NK-92 (cell line): ENCODE measurements around the gene MORN1.

ENCODE experiments used
- DNase-seq: peaks from one replicate; lab custom pipeline; 2025; ENCODE audit not compliant: unreplicated experiment; lab: John Stamatoyannopoulos, UW

The MORN1 gene

DNA sequence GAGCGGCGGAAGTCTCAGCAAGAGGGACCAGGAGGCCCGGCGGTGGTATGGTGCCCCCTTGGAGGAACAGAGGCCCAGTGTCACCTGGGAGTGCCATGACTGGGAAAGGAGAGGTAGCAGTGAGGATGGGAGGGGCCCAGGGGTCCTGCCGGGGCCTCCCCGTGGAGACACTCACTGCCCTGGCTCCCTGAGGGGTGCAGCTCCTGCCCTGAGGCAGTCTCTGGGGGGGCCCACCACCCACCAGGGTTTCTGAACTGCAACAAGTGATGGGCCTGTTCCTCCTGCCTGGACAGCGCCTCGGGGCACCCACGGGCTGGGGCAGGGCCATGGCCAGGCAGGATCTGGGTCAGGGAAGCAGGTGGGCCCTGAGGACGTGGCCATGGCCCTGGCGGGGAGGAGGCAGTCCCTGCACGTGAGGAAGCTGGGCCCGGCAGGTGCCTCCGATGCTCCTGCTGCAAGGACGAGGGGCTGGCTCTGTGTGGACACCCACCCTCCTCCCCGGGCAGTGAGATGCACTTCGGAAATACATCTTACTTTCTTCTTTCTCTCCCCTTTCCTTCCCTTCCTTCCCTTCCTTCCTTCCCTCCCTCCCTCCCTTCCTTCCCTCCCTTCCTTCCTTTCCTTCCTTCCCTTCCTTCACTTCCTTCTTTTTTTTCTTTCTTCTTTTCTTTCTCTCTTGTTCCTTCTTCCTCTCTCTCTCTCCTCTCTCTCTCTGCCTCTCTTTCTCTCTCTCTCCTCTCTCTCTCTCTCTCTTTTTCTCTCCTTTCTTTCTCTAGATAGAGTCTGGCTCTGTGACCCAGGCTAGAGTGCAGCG, 66.6 kb downstream of the MORN1 start:
- DNase-seq: no peak

DNA sequence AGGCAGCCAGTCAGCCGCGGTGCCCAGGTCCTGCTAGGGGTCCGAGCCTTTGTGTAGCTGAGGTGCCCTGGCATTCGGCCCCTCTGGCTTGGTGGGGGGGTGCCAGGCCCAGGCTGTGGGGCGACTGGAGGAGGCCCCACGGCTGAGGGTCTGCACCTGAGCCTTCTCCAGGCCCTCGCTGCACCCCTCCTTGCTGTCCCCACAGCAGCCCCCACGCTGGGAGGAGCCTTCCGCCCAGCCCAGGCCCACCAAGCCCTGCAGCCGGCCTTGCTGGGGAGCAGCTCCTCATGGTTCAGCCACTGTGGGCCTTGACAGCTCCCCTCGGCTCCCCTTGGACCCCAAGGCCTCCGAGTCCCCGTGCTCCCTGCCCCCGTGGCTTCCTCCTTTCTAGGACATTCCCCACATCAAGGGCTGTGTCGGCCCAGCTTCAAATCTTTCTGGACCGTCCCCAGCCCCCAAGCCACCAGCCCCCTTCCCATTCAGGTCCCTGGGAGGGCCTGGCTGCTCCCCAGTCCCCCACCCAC, 67.8 kb downstream of the MORN1 start:
- DNase-seq: no peak

DNA sequence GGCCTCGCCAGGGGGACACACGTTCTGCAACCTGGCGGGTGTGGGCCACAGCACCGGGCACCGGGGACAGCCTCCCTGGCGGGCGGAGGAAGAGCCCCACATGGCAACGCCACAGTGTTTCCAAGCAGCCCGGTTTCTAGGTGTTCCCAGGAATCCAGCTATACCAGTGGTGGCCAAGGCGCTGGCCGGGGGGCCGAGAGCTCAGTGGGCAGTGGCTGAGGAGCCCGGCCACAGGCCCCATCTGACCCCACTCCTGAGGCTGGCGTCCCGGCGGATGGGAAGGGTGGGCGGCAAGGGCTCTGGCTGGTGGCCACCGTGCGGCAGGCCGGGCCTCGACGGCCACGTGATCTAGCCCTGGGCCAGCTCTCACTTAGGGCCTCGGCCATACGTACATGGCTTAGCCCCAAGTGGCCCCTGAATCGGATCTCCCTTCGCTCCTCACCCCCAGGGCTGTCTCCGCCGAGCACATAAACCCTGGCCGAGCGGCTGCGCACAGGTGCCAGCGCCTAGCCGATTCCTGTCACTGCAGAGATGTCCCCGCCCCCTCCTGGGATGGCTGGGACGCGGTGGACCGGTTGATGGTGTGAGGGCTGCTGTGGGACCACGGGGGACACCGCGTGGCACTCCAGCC, 68.7 kb downstream of the MORN1 start:
- no peak for DNase-seq

DNA sequence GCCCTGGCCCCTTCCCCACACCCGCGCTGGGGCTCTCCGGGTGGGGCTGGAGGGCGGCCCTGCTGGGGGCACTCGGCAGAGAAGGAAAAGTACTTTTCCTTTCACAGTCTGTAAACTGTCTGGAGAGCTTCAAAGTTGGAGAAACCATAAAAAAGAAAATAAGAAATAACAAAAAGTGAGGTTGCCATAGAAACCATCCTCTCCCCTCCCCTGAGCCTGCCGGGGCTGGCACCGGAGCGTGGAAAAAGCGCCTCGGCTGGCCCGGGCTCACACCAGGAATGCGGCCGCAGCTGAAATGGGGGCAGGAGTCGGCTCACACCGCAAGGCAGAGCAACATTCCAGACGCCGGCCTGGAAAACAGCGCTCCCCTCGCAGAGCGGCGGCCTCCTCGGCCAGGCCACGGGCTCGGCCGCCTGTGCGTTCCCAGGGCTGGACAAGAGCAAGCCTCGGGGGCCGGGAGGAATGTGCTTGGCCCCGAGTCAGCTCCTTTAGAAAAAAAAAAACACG, 69.2 kb downstream of the MORN1 start:
- no peak for DNase-seq

DNA sequence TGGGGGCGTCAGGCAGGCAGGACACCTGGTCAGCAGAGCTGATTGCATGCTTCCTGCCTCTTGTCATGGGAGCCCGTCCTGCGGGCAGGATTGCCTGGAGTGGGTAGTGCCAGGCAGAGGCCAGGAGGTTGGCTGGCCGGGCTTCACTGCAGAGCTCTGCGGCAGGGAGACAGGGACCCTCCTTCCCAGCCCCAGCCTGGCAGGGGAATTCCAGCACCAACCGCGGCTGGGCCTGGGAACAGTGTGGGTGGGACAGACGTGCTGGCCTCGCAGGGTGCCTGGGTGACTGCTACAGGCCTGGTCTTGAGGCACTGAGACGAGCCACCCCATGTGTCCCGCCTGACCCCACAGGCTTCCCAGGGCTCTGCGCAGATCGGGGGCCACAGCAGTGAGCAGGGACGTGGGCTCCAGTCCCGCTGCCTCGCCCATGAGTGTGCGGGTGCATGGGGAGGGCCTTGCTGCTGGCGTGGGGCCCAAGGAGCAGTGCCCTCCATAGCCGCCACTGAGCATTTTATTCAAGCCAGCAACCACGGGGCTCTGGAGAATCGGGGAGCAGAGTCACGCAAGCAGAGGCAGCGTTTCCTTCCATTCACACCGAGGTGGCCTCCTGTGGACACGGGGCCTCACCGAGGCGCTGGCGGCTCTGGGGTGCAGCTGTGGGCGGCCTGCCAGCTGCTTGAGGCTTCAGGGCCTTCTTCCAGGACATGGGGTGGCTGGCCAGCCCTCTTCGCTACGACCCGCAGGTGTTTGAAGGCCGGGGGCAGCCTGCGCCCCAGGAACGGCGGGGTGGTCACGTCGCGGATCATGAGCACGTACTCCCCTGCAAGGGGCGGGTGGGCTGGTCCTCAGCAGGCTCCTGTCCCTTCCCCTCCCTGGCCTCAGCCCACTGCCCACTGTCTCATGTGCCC, 70.3 kb downstream of the MORN1 start:
- DNase-seq: no peak

DNA sequence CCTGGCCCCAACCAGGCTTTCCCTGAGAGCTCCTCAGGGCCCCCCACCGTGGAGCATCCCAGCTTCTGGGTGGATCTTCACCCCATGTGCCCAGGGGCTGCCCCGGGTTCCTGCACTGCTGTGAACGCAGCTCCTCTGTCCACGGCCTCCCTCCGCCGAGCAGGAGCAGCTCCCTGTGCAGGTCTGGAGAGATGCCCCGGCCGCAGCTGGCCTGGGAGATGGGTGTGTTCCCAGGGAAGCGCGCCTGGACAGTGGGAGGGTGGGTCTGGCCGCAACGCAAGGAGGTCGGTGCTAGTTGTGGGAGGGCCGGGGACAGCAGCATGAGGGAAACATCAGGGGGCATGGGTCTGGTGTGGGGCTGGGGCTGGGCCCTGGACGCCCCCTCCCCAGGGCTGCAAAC, 71.3 kb downstream of the MORN1 start:
- DNase-seq: no peak

DNA sequence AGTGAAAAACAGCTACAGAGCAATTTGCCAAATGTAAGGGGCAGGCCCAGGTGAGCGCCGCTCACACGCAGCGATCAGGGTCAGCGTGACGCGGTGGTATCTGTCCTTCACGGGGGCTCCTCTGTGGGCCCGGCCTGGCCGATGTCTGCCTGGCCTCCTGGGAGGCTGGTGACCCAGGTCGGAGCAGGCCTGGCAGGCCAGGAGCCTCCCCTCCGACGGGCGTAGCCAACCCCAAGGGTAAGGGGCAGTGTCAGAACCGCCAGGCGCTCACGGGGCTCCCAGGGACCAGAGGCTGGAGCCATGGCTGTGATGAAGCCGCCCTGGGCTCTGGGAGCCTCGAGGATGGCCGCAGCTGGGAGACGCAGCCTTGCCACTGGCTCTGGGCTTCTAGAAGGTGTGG, 72.1 kb downstream of the MORN1 start:
- DNase-seq: no peak

DNA sequence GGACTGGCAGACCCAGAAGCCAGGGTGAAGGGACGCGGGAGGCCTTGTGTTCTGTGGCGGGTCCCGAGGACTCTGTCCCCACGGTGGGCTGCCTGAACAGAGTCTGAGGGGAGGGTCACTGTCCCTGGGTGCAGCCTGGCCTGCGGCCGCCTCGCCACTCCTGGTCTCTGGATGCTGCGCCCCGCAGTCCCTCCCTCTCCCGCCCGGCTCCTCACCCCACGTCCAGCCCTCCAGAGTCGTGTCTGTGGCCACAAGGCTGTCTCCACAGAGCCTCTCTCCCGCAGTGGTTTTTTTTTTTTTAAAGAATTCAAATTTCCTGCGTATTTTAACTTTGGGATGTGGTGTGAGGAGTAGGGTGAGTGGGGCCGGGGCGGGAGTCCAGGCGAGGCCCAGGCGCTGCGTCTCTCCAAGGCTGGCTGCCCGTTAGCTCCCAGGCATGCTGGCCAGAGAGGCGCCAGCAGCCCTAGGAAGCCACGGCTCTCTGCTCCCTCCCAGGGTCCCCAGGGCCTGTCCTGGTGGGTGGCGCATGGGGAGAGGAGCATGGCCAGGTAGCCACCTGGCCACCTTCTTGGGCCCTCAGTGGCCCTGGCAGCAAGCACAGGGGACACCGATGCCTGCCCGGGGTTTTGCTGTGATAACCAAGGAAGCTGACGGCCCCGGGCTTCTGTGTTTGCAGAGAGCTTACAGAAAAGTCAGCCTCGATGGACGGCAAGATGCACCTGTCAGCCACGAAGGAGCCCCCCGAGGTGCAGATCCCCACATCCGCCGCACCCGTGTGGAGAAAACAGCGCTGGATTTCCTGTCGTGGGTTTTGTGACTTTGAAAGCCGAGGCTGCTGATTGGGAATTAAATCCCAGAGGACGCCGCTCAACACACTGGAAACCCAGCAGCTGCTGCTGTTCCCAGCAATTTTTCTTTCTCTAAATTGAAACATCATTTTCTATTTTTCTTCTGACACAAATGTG, 72.8 kb downstream of the MORN1 start:
- DNase-seq: no peak

DNA sequence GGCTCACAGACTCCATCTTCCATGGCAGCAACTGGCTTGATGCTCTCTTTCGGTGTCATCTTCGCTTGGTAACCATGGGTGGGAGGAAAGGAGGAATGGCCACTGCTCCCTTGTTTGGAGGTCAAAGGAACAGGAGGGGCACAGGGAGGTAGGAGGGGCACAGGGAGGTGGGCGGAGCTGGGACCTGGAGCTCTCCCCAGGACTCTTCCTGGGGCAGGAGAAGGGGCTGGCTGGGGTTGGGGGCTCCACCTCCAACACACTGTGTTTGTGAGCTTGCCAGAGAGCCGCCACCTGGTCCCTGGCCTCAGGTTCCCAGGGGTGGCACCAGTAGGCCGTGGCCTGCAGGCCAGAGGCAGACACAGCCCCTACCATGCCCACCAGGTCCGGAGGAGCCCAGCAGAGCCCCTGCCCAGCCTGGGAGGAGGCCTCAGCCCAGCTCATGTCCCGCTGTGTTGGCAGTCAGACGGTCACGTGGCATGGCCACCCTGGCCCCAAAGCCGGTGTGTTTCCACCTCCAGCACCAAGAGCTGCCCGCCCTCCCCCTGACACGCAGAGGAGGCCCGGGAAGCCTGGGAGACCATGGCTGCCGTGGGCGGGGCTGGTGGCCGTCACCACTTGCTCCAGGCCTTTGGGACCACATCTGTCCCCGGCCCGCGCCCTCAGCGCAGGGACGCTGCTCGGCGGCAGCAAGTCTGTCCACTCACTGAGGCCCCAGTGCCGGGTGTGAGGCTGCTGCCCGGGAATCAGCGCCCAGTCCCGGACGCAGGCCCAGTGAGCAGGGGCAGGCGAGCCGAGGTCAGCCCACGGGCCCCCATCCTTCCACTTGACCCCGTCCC, 73.9 kb downstream of the MORN1 start:
- no peak for DNase-seq

DNA sequence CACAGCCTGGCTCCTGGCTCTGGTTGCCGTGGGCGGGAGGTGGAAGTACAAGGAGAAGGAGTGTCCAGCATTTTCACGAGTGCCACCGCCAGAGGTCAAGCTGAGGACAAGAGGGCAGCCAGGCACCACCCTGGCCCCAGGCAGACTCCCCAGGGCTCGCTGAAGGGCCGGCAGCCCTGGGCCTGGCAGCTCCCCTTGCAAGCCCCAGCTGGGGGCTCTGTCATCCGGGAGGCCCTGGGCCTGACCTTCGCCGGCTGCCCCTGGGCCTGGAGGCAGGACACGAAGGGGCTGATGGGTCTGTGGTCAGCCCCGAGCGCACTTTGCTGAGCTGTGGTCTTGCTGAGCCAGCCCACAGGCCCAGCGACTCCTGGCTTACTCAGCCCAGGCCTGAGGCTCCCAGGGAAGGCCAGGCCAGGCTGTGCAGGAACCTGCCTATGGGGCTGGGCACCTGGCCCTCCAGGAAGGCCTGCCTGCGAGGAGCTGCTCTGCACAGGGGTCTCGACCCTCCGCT, 74.8 kb downstream of the MORN1 start:
- no peak for DNase-seq

DNA sequence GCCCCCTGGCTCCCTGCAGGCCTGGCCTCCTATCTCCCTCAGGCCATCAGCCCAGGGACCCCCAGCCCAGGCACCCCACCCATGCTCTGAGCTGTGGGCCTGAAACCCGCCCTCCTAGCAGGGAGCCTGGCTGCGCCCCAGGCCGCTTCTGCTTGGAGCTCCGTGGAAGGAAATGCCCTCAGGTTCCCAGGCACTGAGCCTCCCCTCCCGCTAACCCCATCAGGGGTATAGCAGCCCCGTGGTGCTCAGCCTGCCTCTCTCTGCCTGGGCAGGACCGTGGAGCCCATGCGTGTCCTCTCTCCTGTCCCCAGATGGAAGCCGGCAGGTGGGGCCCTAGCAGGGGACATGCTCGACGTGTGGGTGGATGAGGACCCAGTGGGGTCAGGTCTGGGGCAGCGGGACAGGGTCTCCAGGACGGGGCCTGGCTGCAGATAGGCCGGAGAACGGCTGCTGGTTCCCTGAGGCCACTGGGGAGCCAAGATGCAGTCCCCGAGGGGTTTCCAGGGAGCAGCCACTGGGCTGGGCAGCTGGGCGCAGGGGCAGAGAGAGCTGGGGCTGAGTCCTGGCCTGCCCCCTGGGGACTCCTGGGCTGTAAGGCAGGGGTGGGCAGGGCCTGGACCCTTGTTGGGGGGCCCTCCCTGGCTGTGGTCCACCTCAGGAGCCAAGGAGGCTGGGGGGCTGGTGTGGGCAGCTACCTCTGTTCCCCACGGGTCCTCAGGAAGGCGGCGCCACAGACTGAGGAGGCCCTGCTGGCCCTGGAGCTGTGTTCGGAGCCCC, 75.5 kb downstream of the MORN1 start:
- DNase-seq: no peak

DNA sequence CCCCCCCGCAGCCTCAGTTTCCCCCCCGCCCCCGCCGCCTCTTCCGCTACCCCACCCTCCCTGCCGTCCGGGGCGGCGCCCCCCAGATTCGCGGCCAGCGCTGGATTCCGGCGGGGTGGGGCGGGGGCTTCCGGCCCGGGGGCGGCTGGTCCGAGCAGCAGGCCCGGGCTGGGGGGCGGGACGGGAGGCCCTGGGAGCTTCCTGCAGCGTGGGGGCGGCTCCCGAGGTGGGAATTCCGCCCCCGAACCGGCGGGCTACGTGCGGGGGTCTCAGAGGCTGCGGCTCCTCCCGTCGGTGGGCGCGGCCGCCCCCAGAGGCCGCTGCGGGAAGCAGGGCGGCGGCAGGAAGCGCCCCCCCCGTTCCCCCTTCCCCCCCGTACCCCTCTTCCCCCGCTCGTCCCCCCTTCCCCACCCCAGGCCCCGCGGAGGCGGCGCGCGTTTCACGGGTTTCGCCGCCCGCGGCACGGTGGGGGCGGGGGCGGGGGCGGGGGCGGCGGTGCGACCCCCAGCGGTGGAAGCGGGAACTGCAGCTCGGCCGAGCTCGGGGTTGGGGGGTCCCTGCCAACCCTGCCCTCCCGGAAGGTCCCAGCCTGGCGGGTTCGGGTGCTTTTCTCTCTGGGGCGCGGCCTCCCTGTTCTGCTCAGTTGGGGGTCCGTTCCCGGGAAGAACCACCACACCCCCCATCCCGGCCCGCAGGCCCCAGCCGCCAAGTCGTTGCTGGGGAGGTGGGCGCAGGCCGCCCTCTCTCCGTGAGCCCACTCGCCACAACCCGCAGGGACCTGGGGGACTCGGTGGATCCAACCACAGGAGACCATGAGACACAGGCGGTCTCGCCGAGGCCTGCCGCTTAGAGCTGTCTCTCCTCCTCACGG, 76.3 kb downstream of the MORN1 start:
- DNase-seq: no peak

DNA sequence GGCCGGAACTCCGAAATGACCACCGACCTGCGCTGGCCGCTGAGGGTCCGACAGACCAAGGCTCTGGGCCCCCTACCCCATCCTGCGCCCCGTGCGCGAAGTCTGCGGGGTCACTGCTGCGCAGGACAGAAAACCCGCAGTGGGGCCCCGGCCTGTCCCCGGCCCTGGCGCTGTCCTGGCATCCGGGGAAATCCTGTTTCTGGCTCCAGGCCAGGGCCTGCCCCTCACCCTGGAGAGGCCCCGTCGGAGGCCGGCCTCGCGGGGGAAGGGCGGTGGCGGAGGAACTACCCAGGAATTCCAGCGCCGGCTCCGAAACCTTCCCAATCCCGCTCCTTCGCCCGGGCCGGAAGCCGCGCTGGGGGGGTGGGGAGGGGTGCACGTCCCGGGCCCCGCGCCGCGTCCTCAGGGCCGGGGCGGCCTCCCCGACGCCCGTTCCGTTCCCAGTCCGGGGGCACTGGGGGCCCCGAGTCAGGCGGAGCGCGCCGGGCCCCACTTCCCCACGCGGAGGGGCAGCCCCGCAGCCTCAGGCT, 77.0 kb downstream of the MORN1 start:
- no peak for DNase-seq

DNA sequence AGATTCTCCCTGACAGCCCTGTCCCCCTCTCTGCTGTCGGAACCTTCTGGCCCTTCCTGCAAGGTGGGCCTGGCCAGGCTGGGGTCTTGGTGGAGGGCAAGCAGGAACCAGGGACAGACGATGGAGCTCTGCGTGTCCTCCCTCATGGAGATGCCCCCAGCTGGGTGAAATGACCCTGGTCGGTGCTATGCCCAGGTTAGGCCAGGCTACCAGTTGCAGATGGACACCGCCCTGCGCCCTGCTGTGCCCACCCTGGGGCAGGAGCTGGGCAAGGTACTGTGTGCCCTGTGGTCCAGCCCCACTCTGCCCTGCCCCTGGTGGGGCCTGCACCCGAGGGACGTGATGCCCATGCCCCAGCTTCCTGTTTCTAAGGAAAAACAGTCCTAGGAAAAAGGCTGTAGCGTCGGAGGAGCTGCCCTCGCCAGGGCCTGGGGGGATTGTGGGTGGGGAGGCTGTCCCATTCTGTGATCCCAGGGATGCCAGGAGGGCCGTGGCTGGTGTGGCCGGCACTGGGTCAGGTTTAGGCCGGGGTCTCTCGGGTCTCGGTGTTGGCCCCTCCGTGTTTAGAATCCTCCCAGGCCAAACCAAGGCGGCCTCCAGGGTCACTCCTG, 77.6 kb downstream of the MORN1 start:
- no peak for DNase-seq

DNA sequence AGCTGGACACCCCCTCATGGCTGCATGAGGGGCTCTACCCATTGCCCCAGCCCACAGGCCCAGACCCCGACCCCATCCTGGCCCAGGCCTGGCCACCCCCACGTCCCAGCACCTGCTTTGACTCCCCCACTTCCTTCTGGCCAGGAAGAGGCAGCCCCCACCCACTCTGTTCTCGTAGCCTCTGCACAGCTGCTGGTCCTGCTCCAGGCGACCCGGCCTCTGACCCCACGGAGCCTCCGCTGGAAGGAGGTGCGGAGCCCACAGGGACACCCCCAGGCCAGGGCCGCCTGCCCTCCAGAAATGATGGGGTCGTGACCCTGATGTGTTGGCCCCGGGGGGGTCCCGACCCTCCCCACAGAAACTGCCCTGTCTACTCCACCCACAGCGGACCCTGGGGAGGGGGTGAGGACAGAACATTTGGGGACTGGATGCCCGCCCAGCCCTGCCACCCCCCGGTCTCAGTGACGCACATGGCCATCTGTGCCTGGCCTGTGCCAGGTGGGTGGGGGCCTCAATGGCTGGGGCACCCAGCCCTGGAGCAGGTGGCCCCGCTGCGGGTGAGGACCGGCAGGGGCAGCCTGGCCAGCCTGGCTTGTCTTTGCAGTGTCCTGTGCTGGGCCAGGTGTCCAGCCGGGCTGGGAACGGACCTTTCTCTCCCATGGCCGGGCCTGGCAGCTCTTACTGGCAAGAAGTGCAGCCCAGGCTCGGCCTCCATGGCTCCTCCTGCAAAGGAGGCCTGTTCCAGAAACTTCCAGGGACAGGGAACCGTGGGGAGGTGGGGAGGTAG, 78.6 kb downstream of the MORN1 start:
- DNase-seq: no peak

DNA sequence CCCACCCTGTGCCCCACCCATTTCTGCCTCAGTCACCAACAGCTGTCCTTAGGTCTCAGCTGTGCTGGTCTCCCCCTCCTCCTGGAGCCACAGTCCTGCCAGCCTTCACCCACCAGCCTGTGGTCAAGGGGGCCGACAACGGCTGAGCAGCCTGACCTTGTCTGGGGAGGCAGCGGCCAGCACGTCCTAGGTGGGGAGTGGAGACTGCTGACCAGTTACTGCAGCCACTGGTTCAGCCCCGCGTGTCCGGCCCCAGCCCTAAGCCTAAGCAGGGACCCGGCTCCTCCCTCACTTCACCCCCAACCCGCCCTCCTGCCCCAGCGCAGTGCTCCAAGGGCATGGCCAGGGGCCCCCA, 79.2 kb downstream of the MORN1 start:
- no peak for DNase-seq
